GM23248 (cell line): ENCODE data around the gene SOX10. TPM values are rescaled to one million over a fixed set of nuclear protein-coding genes. Genes with fewer than 3 reads are reported as not detected.
A peak's percentile ranks its signal among the peaks of the same experiment; 100 is the strongest.

ENCODE experiments used
- DNase-seq: peaks from one replicate; pipeline ENCODE4 v3.0.0-alpha.2; 2015
- H2AFZ ChIP-seq: fragments of 200-600 bp; sonication (generic); 2 replicates; pipeline ENCODE4 v1.6.1; 2016; ENCODE audit warnings: antibody characterized with exemption
- H3F3A ChIP-seq: fragments of 200-600 bp; sonication (generic); 2 replicates; pipeline ENCODE4 v1.6.1; 2016; ENCODE audit warnings: mild to moderate bottlenecking, antibody characterized with exemption, mixed run types; ENCODE audit not compliant: insufficient read depth
- H3K27ac ChIP-seq: fragments of 200-600 bp; sonication (generic); 2 replicates; pipeline ENCODE4 v1.5.1; 2016; ENCODE audit warnings: mild to moderate bottlenecking
- H3K27me3 ChIP-seq: fragments of 200-600 bp; sonication (generic); replicated peaks from 2 replicates; pipeline ENCODE4 v1.6.1; 2016; ENCODE audit warnings: mild to moderate bottlenecking; ENCODE audit not compliant: insufficient read depth
- H3K36me3 ChIP-seq: fragments of 200-600 bp; sonication (generic); 2 replicates; pipeline ENCODE4 v1.6.1; 2016; ENCODE audit warnings: low read depth, mild to moderate bottlenecking
- H3K4me1 ChIP-seq: fragments of 200-600 bp; sonication (generic); 2 replicates; pipeline ENCODE4 v1.6.1; 2016; ENCODE audit warnings: mild to moderate bottlenecking; ENCODE audit not compliant: insufficient read depth
- H3K4me2 ChIP-seq: fragments of 200-600 bp; sonication (generic); one replicate; pipeline ENCODE4 v1.6.1; 2016; ENCODE audit warnings: mild to moderate bottlenecking; ENCODE audit not compliant: unreplicated experiment
- H3K4me3 ChIP-seq: fragments of 200-600 bp; sonication (generic); 2 replicates; pipeline ENCODE4 v1.5.1; 2016; ENCODE audit warnings: mild to moderate bottlenecking
- H3K79me2 ChIP-seq: fragments of 200-600 bp; sonication (generic); 2 replicates; pipeline ENCODE4 v1.6.1; 2016; ENCODE audit warnings: mild to moderate bottlenecking; ENCODE audit not compliant: insufficient read depth
- H3K9ac ChIP-seq: fragments of 200-600 bp; sonication (generic); 2 replicates; pipeline ENCODE4 v1.6.1; 2016; ENCODE audit warnings: mild to moderate bottlenecking
- H3K9me2 ChIP-seq: fragments of 200-600 bp; sonication (generic); 2 replicates; pipeline ENCODE4 v1.6.1; 2016; ENCODE audit warnings: mixed run types, mild to moderate bottlenecking, moderate library complexity; ENCODE audit not compliant: insufficient read depth
- H3K9me3 ChIP-seq: fragments of 200-600 bp; sonication (generic); one replicate; pipeline ENCODE4 v1.6.1; 2017; ENCODE audit warnings: low read depth
- H4K20me1 ChIP-seq: fragments of 200-600 bp; sonication (generic); 2 replicates; pipeline ENCODE4 v1.6.0; 2016; ENCODE audit not compliant: insufficient read depth
- EZH2 ChIP-seq: fragments of 200-600 bp; sonication (generic); IDR thresholded peaks from 2 replicates; pipeline ENCODE4 v1.6.1; 2018; ENCODE audit warnings: antibody characterized with exemption, mild to moderate bottlenecking; ENCODE audit not compliant: insufficient read depth, poor library complexity, severe bottlenecking
- EZH2phosphoT487 ChIP-seq: fragments of 200-600 bp; sonication (generic); IDR thresholded peaks from 2 replicates; pipeline ENCODE4 v1.6.1; 2018; ENCODE audit warnings: antibody characterized with exemption, moderate library complexity, mild to moderate bottlenecking, low read depth; ENCODE audit not compliant: insufficient read depth
- WGBS, 2 experiments: methylation state at CpG; one replicate each; pipeline ENCODE4 v1.1.6; 2015 to 2017; ENCODE audit warnings: low lambda C conversion rate in 2 of 2, low coverage in 1 of 2; ENCODE audit errors: missing lambda C conversion rate in 2 of 2; 5-methylcytosine and 5-hydroxymethylcytosine counted together
- in situ Hi-C: fragments of 300-500 bp; cut with MboI; formaldehyde crosslinking; loops from 2 replicates; pipeline ENCODE4 v1.15.0; 2020
- polyA plus RNA-seq: library from polyadenylated mRNA; unstranded; fragments of >200 nt; fragmentation: Nextera tagmentation; extraction: Ambion mirVana; gene quantifications from 2 replicates; pipeline ENCODE4 v1.2.1, GENCODE V29; 2016
- total RNA-seq: library from RNA; depleted of rRNA; stranded (reverse); fragments of >200 nt; shearing (Covaris generic); gene quantifications from 2 replicates; pipeline ENCODE4 v1.2.3, GENCODE V29; 2014

The SOX10 gene
- total and polyA plus RNA-seq, 2 experiments from 2014 or later, result not detected

DNA sequence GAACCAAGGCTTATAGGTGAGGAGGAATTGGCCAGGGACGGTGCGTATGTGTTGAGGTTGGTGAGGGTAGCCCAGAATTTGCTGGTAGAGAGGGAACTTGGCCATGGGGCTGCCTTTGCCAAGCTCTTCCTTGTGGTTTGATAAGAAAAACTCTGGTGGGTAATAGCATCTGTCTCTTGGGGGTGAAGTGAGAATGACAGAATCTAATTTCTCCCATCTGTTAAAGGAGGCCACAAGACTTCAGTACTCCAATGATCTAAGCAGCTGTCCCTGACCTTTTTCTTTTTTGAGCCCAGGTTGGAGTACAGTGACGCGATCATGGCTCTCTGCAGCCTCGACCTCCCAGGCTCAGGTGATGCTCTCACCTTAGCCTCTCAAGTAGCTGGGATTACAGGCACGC is 36.9 kb upstream of the SOX10 start:
- Histone ChIP-seq H3K9ac (no peak overlapping the region), H3K27ac (no peak overlapping the region), H3K27me3 (no peaks in the 10 kb centered on the region), H3K4me2 (no peak overlapping the region), H2AFZ (no peak overlapping the region), H4K20me1 (no peaks in the 10 kb centered on the region), H3K9me2 (no peaks in the 10 kb centered on the region), H3F3A (no peaks in the 10 kb centered on the region), H3K4me1 (peaks cover 4% of the 10 kb centered on the region; the same call in 1 of the 2 replicates), H3K79me2 (no peaks in the 10 kb centered on the region), H3K4me3 (no peak overlapping the region), H3K9me3 (no peaks in the 10 kb centered on the region), H3K36me3 (no peaks in the 10 kb centered on the region)
- no peak for DNase-seq
- in situ Hi-C loops, result no loop called here
- WGBS, 2 experiments, result 78 to 80% methylated on average over 6 of the region's 6 CpGs
- TF ChIP-seq EZH2, result no peak
- TF ChIP-seq EZH2phosphoT487, result no peak

DNA sequence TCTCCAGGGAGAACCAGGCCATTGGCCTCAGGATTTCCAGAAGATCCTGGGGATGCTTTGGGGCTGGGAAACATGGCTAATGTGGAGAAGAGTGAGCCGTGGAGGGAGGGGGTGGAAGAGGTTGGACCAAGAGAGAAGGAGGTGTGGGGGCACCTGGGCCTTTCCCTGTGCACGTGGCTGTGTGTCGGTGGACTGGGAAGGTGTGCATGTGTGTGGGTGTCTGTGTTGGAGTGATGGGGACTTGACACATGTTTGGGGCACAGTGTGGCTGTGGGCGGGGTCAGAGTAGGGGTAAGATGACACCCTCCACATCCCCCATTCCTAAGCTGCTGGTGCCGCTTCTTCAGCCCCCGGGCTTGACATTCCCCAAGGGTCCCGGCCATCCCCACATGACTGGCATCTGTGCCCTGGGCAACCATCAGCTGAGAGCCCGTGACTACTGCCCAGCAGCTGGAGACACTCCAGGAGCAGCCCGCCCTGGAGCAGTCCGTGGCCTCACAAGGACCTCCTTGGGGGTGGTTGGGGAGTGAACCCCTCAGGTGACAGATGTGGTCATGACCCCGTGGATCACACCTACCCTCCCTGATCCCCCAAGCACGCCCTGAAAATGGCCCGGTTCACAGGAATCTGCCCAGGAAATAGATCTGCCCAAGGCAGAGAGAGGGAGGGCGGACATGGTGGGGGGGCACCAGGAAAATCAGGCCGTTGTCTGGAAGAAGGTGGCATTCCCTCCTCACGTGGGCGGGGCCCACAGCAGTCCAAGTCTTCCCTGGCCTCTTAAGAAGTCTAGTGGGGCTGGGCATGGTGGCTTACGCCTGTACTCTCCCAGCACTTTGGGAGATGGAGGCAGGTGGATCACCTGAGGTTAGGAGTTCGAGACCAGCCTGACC is 34.8 kb upstream of the SOX10 start:
- 86 to 93% methylated on average over 18 to 19 of the region's 19 CpGs for WGBS, 2 experiments

DNA sequence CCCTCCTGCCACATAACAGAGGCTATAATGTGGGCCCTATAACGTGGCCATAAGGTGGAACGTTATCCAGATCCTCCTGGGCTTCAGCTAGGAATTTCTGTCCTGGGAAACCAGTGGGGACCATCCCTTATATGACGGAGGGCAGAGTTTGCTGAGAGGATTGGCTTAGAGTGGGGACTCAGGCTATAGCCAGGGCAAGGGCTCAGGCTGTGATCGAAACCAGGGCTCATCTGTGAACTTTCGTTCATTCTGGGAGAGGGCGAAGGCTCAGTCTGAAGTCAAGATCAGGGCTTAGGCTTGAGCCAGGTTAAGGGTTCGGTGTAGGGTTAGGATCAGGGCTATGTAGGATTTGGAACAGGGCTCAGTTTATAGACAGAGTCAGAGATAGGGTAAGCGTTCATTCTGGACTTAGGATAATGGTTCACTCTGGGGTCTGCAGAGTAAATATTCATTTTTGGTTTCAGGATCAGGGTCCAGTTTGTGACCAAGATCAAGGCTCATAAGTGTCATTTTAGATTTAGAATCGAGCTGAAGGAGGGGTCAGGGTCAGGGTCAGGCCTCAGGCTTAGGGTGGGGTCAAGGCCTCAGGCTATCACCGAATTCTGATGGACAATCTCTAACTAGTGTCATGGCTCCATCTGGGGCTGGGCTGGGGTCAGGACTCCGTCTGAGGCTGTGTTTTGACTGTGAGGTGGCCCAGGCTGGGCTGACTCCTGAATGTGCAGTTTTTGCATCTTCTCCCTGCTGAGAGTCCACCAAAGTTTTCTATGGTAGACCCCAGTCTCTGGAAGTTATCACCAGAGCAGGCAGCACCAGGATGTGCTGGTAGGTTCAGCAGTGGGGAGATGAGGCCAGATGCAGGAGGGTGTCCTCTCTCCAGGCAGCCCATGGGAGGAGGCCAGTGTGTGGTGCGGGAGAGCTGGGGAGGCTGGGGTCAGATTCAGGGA is 33.9 kb upstream of the SOX10 start:
- no peak overlapping the region for H3K4me3 ChIP-seq
- H4K20me1 ChIP-seq, result no peaks in the 10 kb centered on the region
- no peaks in the 10 kb centered on the region for H3K9me2 ChIP-seq
- H3K9me3 ChIP-seq, result no peaks in the 10 kb centered on the region
- H3K79me2 ChIP-seq, result no peaks in the 10 kb centered on the region
- WGBS, 2 experiments, result 64 to 67% methylated on average over 12 of the region's 12 CpGs
- H3K9ac ChIP-seq, result no peak overlapping the region
- no peak overlapping the region for H2AFZ ChIP-seq
- H3K4me1 ChIP-seq, result peaks cover 4% of the 10 kb centered on the region; the same call in 1 of the 2 replicates
- H3K36me3 ChIP-seq, result no peaks in the 10 kb centered on the region
- in situ Hi-C loops, result no loop called here
- TF ChIP-seq EZH2phosphoT487 (no peak), EZH2 (no peak)
- H3F3A ChIP-seq, result no peaks in the 10 kb centered on the region
- DNase-seq, result no peak
- no peaks in the 10 kb centered on the region for H3K27me3 ChIP-seq
- H3K4me2 ChIP-seq, result no peak overlapping the region
- H3K27ac ChIP-seq, result no peak overlapping the region

More for the DNA sequence above, 34.8 kb upstream of the SOX10 start:
- H3K9me2 ChIP-seq, result no peaks in the 10 kb centered on the region
- H3K9me3 ChIP-seq, result no peaks in the 10 kb centered on the region
- H3K27ac ChIP-seq, result no peak overlapping the region
- H3K4me2 ChIP-seq, result no peak overlapping the region
- H2AFZ ChIP-seq, result no peak overlapping the region
- no peaks in the 10 kb centered on the region for H3F3A ChIP-seq
- DNase-seq, result no peak
- TF ChIP-seq EZH2phosphoT487 (no peak), EZH2 (no peak)
- H3K27me3 ChIP-seq, result no peaks in the 10 kb centered on the region
- H3K9ac ChIP-seq, result no peak overlapping the region
- H3K4me3 ChIP-seq, result no peak overlapping the region
- peaks cover 4% of the 10 kb centered on the region; the same call in 1 of the 2 replicates for H3K4me1 ChIP-seq
- in situ Hi-C loops, result no loop called here
- no peaks in the 10 kb centered on the region for H3K79me2 ChIP-seq
- no peaks in the 10 kb centered on the region for H3K36me3 ChIP-seq
- no peaks in the 10 kb centered on the region for H4K20me1 ChIP-seq

DNA sequence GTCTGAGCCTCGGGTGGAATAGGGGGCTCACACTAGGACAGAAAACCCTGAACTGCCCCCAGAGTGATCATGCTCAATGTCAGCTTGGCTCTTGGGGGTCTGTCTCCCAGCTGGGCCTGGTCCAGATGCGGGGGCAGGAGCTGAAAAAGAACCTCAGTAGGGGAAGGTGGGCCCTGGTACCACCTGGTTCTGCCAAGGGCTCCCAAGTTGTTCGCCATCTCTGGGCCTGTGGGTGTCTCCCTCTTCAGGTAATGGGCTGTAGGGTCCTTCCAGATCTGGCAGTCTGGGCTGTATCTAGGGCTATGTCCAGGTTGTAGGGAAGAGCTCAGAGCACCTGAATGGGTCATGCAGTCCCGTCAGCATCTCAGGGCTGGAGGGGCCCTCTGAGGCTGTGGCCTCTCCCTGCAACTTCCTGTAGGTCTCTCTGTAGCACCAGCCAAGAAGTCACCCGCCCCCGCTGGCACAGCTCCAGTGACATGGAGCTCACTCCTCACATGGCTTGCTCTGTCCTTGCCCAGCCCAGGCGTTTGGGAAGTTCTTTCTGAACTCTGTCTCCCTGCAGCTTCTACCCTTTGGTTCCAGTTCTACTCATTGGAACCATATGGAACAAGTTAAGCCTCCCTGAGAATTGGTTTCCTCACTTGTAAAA is 33.0 kb upstream of the SOX10 start:
- in situ Hi-C loops, result no loop called here

More for the DNA sequence above, 33.0 kb upstream of the SOX10 start:
- no peaks in the 10 kb centered on the region for H3K9me3 ChIP-seq
- 48 to 52% methylated on average over 7 of the region's 7 CpGs for WGBS, 2 experiments
- H3K4me1 ChIP-seq, result peaks cover 4% of the 10 kb centered on the region; the same call in 1 of the 2 replicates
- peak; percentile 67 for DNase-seq
- no peak overlapping the region for H3K27ac ChIP-seq
- no peaks in the 10 kb centered on the region for H3F3A ChIP-seq
- no peak overlapping the region for H3K4me2 ChIP-seq
- peak overlapping the region; percentile 30; the same call in 1 of the 2 replicates for H2AFZ ChIP-seq
- no peaks in the 10 kb centered on the region for H4K20me1 ChIP-seq
- H3K36me3 ChIP-seq, result no peaks in the 10 kb centered on the region
- H3K9me2 ChIP-seq, result no peaks in the 10 kb centered on the region
- H3K4me3 ChIP-seq, result no peak overlapping the region
- H3K9ac ChIP-seq, result no peak overlapping the region
- no peak for TF ChIP-seq EZH2
- no peak for TF ChIP-seq EZH2phosphoT487
- no peaks in the 10 kb centered on the region for H3K27me3 ChIP-seq
- no peaks in the 10 kb centered on the region for H3K79me2 ChIP-seq
